Thyroid gland (tissue), 4 donors: ENCODE results near the gene RHOBTB1.

Source experiments
- CTCF ChIP-seq, 6 experiments: fragments of 200-600 bp in 3 of 6; fragments of 450-650 bp in 3 of 6; sonication (generic) in 3 of 6; IDR thresholded peaks; one replicate each; pipeline ENCODE4 v1.5.1; 2016 to 2019; ENCODE audit warnings: antibody characterized with exemption in 6 of 6, mild to moderate bottlenecking in 2 of 6, inconsistent platforms in 1 of 6, moderate library complexity in 1 of 6
- POLR2A ChIP-seq, 2 donors: fragments of 450-650 bp; IDR thresholded peaks; one replicate each; pipeline ENCODE4 v1.6.1; 2017; ENCODE audit warnings: antibody characterized with exemption in 2 of 2, mild to moderate bottlenecking in 2 of 2, moderate library complexity in 1 of 2

GRCh38 chr10:60834401-60834800 is 109.6 kb downstream of the RHOBTB1 start:
- TF ChIP-seq POLR2A (IDR thresholded peaks at IDR 0.05), result no peak
- no peak for TF ChIP-seq CTCF (IDR thresholded peaks at IDR 0.05)
